PFSK-1 (cell line): ENCODE measurements around the gene ASTL.
A peak's percentile ranks its signal among the peaks of the same experiment; 100 is the strongest.

Source experiments
- FOXP2 ChIP-seq: optimal IDR thresholded peaks from 2 replicates; pipeline ENCODE3; 2011; ENCODE audit warnings: borderline replicate concordance, control low read depth, inconsistent platforms; ENCODE audit not compliant: insufficient read depth; ENCODE audit errors: extremely low read length, extremely low read depth
- POLR2AphosphoS5 ChIP-seq: IDR thresholded peaks from 2 replicates; pipeline ENCODE4 v1.6.1; 2012; ENCODE audit warnings: low read depth, mild to moderate bottlenecking, control low read depth, low read length, moderate library complexity
- REST ChIP-seq, 2 experiments: IDR thresholded peaks; 2 replicates each; pipeline versions ENCODE4 v1.6.1 to v1.8.0; 2011 to 2012; ENCODE audit warnings: low read depth in 2 of 2, low read length in 2 of 2, control low read depth in 1 of 2, inconsistent platforms in 1 of 2, mild to moderate bottlenecking in 1 of 2, moderate library complexity in 1 of 2; ENCODE audit not compliant: insufficient read depth in 1 of 2
- SIN3A ChIP-seq: IDR thresholded peaks from 2 replicates; pipeline ENCODE4 v1.6.1; 2012; ENCODE audit warnings: mild to moderate bottlenecking, low read length, moderate library complexity, borderline replicate concordance; ENCODE audit not compliant: insufficient read depth
- TAF1 ChIP-seq: IDR thresholded peaks from 2 replicates; pipeline ENCODE4 v1.6.1; 2012; ENCODE audit warnings: low read length, control low read depth, borderline replicate concordance; ENCODE audit not compliant: insufficient read depth

Gene ASTL

GRCh38 chr2:96143848-96144480 lies 5.7 kb upstream of the ASTL start:
- TF ChIP-seq REST (IDR thresholded peaks at IDR 0.05; ENCODE audit: insufficient read depth in 1 of 2, low read depth in 2 of 2, low read length in 2 of 2) (no peak), FOXP2 (no peak), POLR2AphosphoS5 (no peak), TAF1 (no peak), SIN3A (no peak)

GRCh38 chr2:96143231-96143847 lies 5.0 kb upstream of the ASTL start:
- TF ChIP-seq FOXP2 (no peak), REST (IDR thresholded peaks at IDR 0.05; ENCODE audit: insufficient read depth in 1 of 2, low read depth in 2 of 2, low read length in 2 of 2) (no peak), TAF1 (no peak)

- TF ChIP-seq FOXP2 (no peak), REST (IDR thresholded peaks at IDR 0.05; ENCODE audit: insufficient read depth in 1 of 2, low read depth in 2 of 2, low read length in 2 of 2) (0 out of 4 replicates have a peak, but pooled peaks of 1 of the 2 experiments have one; percentile 42)
Observed at GRCh38 chr2:96142217-96143113, 4.2 kb upstream of the ASTL start.

GRCh38 chr2:96140941-96141623 lies 2.8 kb upstream of the ASTL start:
- TF ChIP-seq FOXP2, result no peak
- TF ChIP-seq POLR2AphosphoS5, result no peak
- TF ChIP-seq REST (IDR thresholded peaks at IDR 0.05; ENCODE audit: insufficient read depth in 1 of 2, low read depth in 2 of 2, low read length in 2 of 2), result no peak
- no peak for TF ChIP-seq SIN3A
- TF ChIP-seq TAF1, result no peak
